PC-9 (cell line): ENCODE results near the gene ITGA3. TPM values are rescaled to one million over a fixed set of nuclear protein-coding genes. Genes with fewer than 3 reads are reported as not detected.
"Not testable (repeated sequence)": the region's sequence is repeated elsewhere in the genome, so short reads cannot be mapped to it uniquely, and the experiment has no call there.

Experiments
- BruUV-seq: library from RNA; stranded (reverse); fragments of 400-500 nt; replicated peaks from 2 replicates; lab custom pipeline; 2021; lab: Mats Ljungman, UMichigan
- CTCF ChIA-PET: fragments of 300-600 bp; sonication (Branson Sonifier 250); formaldehyde crosslinking; loops from one replicate; lab custom pipeline; 2022; ENCODE audit warnings: antibody characterized with exemption; lab: Charles Lee
- POLR2A ChIA-PET: fragments of 300-600 bp; sonication (Branson Sonifier 250); formaldehyde crosslinking; loops from one replicate; lab custom pipeline; 2022; ENCODE audit warnings: antibody characterized with exemption; ENCODE audit not compliant: unreplicated experiment; lab: Charles Lee
- DNase-seq, 2 experiments: peaks; one replicate each; pipeline versions ENCODE4 v3.0.0 to v3.0.0-alpha.2; 2015 to 2022; ENCODE audit warnings: mixed read lengths in 1 of 2
- H2AFZ ChIP-seq: fragments of 200-600 bp; sonication (generic); 2 replicates; pipeline ENCODE4 v1.8.1; 2017; ENCODE audit warnings: antibody characterized with exemption
- H3F3A ChIP-seq: fragments of 200-600 bp; sonication (generic); 2 replicates; pipeline ENCODE4 v1.8.1; 2017; ENCODE audit warnings: antibody characterized with exemption, mild to moderate bottlenecking, low read depth; ENCODE audit not compliant: insufficient read depth
- H3K27ac ChIP-seq: fragments of 200-600 bp; sonication (generic); 2 replicates; pipeline ENCODE4 v1.6.1; 2016; ENCODE audit warnings: mixed run types
- H3K27me3 ChIP-seq: fragments of 200-600 bp; sonication (generic); 2 replicates; pipeline ENCODE4 v1.6.1; 2016; ENCODE audit warnings: low read depth, mixed run types; ENCODE audit not compliant: insufficient read depth
- H3K36me3 ChIP-seq: fragments of 200-600 bp; sonication (generic); 2 replicates; pipeline ENCODE4 v1.6.1; 2016; ENCODE audit warnings: low read depth, mixed run types
- H3K4me1 ChIP-seq: fragments of 200-600 bp; sonication (generic); replicated peaks from 2 replicates; pipeline ENCODE4 v1.6.1; 2016; ENCODE audit warnings: mixed run types; ENCODE audit not compliant: insufficient read depth
- H3K4me2 ChIP-seq: fragments of 200-600 bp; sonication (generic); 2 replicates; pipeline ENCODE4 v1.6.1; 2017; ENCODE audit warnings: mixed run types
- H3K4me3 ChIP-seq: fragments of 200-600 bp; sonication (generic); 2 replicates; pipeline ENCODE4 v1.6.1; 2016; ENCODE audit warnings: mixed run types
- H3K79me2 ChIP-seq: fragments of 200-600 bp; sonication (generic); 2 replicates; pipeline ENCODE4 v1.6.1; 2017; ENCODE audit warnings: low read depth, mixed run types
- H3K9me2 ChIP-seq: fragments of 200-600 bp; sonication (generic); 2 replicates; pipeline ENCODE4 v1.8.1; 2017; ENCODE audit warnings: mild to moderate bottlenecking; ENCODE audit not compliant: insufficient read depth
- H3K9me3 ChIP-seq: fragments of 200-600 bp; sonication (generic); 2 replicates; pipeline ENCODE4 v1.8.1; 2016; ENCODE audit warnings: low read depth; ENCODE audit not compliant: insufficient read depth
- H4K20me1 ChIP-seq: fragments of 200-600 bp; sonication (generic); 2 replicates; pipeline ENCODE4 v1.8.1; 2017; ENCODE audit not compliant: insufficient read depth
- EZH2 ChIP-seq: fragments of 200-600 bp; sonication (generic); IDR thresholded peaks from 2 replicates; pipeline ENCODE4 v1.8.0; 2017; ENCODE audit warnings: antibody characterized with exemption, low read depth
- intact Hi-C: fragments of 100-400 bp; cut with micrococcal nuclease; formaldehyde crosslinking; loops from one replicate; pipeline ENCODE4 v1.10.0; 2022; ENCODE audit not compliant: unreplicated experiment
- total RNA-seq: library from RNA; stranded (reverse); gene quantifications from 2 replicates; pipeline ENCODE4 v1.2.3, GENCODE V29; 2021
- TF ChIP-seq, protein P1 (sequence below): fragments of 200-600 bp; sonication (generic); conservative IDR thresholded peaks from 2 replicates; pipeline ENCODE4 v1.6.1; 2017; ENCODE audit warnings: mixed run types, antibody characterized with exemption, mild to moderate bottlenecking, moderate library complexity

ITGA3 gene
- total RNA-seq, 1 experiment from 2014 or later, result 291 TPM

DNA sequence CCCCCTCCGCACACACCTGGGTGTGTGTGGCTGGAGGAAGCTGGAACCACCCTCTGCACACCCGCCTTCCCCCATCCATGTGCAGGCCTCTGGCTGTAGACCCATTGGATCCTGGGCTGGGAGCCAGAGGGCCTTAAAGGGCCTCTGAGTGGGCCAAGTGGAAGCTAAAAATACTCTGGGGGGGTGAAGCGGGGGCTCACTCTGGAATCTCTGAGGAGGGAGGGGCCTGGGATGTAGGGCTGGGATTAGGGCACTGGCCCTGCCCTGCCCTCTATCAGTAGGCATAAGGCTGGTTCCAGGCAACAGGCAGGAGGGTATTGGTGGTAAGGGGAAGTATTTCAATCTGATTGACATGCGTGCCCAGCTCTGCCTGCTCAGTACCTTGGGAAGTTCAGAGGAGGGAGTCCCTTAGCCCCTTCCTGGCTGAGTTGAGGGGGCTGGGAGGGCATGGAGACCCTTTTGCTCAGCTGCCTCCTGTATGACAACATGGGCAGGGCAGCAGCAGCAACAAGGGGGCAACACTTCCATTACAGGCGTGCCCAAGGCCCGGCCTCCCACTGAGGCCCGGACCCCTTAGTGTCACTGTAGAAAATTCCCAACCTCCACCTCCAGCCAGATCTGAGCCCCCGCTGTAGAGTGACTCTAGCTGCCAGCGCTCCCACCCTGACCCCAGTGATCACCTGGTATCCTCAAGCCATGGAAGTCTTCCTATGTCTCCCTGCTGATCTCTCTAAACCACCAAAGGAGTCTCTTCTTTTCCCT is 5.2 kb downstream of the ITGA3 start:
- intact Hi-C loops, result no loop called here
- DNase-seq, result peak; percentile 46 to 78
- no peaks in the 10 kb centered on the region for H3K27me3 ChIP-seq
- H4K20me1 ChIP-seq, result peaks cover 17% of the 10 kb centered on the region
- peaks cover 94% of the 10 kb centered on the region for H3F3A ChIP-seq
- CTCF ChIA-PET, result interaction anchor here (0.6 to 1.4 kb wide), 4 partner anchors 33 to 861 kb away, joined by 3 to 5 read pairs (median 4); no protein-coding TSS in a partner anchor
- H3K9me3 ChIP-seq, result no peaks in the 10 kb centered on the region
- H3K79me2 ChIP-seq, result peaks cover 86% of the 10 kb centered on the region
- POLR2A ChIA-PET, result interaction anchor here (0.6 to 1.9 kb wide), 4 partner anchors 31 to 379 kb away, joined by 3 to 48 read pairs (median 6); no protein-coding TSS in a partner anchor
- no peaks in the 10 kb centered on the region for H3K9me2 ChIP-seq
- H3K27ac ChIP-seq, result peak overlapping the region; percentile 97
- no peak overlapping the region for H2AFZ ChIP-seq
- peaks cover 65% of the 10 kb centered on the region for H3K36me3 ChIP-seq
- TF ChIP-seq, protein P1, sequence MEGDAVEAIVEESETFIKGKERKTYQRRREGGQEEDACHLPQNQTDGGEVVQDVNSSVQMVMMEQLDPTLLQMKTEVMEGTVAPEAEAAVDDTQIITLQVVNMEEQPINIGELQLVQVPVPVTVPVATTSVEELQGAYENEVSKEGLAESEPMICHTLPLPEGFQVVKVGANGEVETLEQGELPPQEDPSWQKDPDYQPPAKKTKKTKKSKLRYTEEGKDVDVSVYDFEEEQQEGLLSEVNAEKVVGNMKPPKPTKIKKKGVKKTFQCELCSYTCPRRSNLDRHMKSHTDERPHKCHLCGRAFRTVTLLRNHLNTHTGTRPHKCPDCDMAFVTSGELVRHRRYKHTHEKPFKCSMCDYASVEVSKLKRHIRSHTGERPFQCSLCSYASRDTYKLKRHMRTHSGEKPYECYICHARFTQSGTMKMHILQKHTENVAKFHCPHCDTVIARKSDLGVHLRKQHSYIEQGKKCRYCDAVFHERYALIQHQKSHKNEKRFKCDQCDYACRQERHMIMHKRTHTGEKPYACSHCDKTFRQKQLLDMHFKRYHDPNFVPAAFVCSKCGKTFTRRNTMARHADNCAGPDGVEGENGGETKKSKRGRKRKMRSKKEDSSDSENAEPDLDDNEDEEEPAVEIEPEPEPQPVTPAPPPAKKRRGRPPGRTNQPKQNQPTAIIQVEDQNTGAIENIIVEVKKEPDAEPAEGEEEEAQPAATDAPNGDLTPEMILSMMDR, result no peak
- TF ChIP-seq EZH2, result no peak
- BruUV-seq, result no TSS peak
- peak overlapping the region; percentile 92 for H3K4me2 ChIP-seq
- peaks cover 77% of the 10 kb centered on the region for H3K4me1 ChIP-seq
- H3K4me3 ChIP-seq, result peak overlapping the region; percentile 79

DNA sequence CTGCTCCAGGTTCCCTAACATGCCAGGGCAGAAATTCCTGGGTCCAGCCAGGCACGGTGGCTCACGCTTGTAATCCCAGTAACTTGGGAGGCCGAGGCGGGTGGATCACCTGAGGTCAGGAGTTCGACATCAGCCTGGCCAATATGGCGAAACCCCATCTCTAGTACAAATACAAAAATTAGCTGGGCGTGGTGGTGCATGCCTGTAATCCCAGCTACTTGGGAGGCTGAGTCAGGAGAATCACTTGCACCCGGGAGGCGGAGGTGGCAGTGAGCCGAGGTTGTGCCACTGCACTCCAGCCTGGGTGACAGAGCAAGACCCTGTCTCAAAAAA is 5.8 kb downstream of the ITGA3 start:
- Histone ChIP-seq H3K27ac (peak overlapping the region; percentile 97), H4K20me1 (peaks cover 17% of the 10 kb centered on the region), H3K79me2 (peaks cover 86% of the 10 kb centered on the region), H3K36me3 (peaks cover 70% of the 10 kb centered on the region), H3K4me1 (peaks cover 83% of the 10 kb centered on the region), H3F3A (peaks cover 94% of the 10 kb centered on the region), H3K4me3 (peak overlapping the region; percentile 79), H3K4me2 (peak overlapping the region; percentile 92)
- not testable (repeated sequence) for H2AFZ ChIP-seq, H3K27me3 ChIP-seq, H3K9me2 ChIP-seq, BruUV-seq, H3K9me3 ChIP-seq
- DNase-seq, result peak in 1 of 2 experiments; percentile 75
- ChIA-PET POLR2A (interaction anchor here (0.6 to 1.9 kb wide), 2 partner anchors 34 to 369 kb away, joined by 5 to 48 read pairs; no protein-coding TSS in a partner anchor), CTCF (interaction anchor here (0.7 kb wide), 1 partner anchor 561 kb away, joined by 5 read pairs; no protein-coding TSS in a partner anchor)
- intact Hi-C loops, result loop anchor here (1.0 kb wide), 2 partner anchors 10 to 33 kb away; no protein-coding TSS in a partner anchor

DNA sequence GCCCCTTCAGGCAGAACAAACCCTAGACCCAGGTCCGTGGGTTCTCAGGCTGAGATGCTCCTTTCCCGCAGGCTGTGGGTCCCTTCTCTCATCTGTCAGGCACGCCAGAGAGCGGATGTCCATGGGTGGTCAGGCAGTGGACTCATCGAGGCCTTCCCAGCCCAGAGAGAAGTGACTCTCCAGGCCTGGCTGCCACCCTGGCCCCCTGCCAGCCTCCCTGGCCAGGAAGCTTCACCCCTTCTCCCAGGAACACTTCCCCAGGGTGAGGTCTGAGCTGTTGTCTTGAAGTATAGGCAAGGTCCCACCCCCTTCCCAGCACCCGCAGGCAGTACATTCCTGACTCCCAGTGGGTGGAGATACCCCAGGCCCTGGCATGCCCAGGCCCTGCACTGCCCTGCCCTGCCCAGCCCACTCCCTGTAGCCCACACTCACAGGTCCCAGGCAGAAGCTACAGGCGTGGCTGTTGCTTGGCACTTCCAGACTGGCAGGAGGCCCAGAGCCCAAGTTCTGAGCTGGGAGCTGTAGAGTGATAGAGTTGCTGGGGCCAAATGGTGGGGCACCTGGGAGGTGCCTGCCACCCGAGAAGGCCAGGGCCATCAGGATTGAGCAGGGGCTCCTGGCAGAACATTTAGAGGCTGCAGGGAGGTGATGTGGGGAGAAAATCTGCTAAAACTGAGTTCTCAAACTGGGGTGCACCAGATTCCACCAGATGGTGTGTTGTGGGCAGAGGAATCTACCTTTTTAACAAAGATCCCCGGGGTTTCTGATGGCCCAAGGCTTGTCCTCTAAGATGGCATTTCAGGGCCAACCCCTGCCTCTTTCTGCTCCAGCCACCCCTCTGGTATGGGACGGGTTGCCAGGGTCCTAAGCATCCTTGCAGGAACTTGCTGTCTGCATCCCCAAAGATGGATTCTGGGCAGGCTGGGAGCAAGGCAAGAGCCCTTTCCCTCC is 6.7 kb downstream of the ITGA3 start:
- Histone ChIP-seq H3F3A (peaks cover 94% of the 10 kb centered on the region), H3K4me3 (peak overlapping the region; percentile 79), H3K4me2 (peak overlapping the region; percentile 92), H3K9me2 (no peaks in the 10 kb centered on the region), H3K79me2 (peaks cover 86% of the 10 kb centered on the region), H2AFZ (no peak overlapping the region), H3K4me1 (peaks cover 92% of the 10 kb centered on the region), H3K36me3 (peaks cover 70% of the 10 kb centered on the region), H3K27ac (peak overlapping the region; percentile 97), H3K27me3 (no peaks in the 10 kb centered on the region), H3K9me3 (no peaks in the 10 kb centered on the region), H4K20me1 (peaks cover 8% of the 10 kb centered on the region)
- ChIA-PET CTCF (interaction anchor here (0.6 to 1.2 kb wide), 2 partner anchors 25 to 36 kb away, joined by 3 to 7 read pairs; no protein-coding TSS in a partner anchor), POLR2A (interaction anchor here (0.5 to 1.9 kb wide), 6 partner anchors 10 to 150 kb away, joined by 3 to 48 read pairs (median 4); no protein-coding TSS in a partner anchor)
- TF ChIP-seq, protein P1, result no peak
- TF ChIP-seq EZH2, result no peak
- intact Hi-C loops, result loop anchor here (1.0 kb wide), 2 partner anchors 11 to 34 kb away; no protein-coding TSS in a partner anchor
- DNase-seq, result peak; percentile 99 to 100
- TSS peak; percentile 13 for BruUV-seq
